ENCODE measurements around the gene GRM2. TPM values are rescaled to one million over a fixed set of nuclear protein-coding genes. Genes with fewer than 3 reads are reported as not detected.

GRM2 gene
- total RNA-seq, 4 donors from 2014 or later = 0.17 TPM; not detected in 3

GRCh38 chr3:51676102-51676640 is 30.7 kb upstream of the GRM2 start:
- no peak for TF ChIP-seq CTCF (IDR thresholded peaks at IDR 0.05; ENCODE audit: low read depth)

GRCh38 chr3:51677358-51677757 is 29.5 kb upstream of the GRM2 start:
- no peak for TF ChIP-seq CTCF (IDR thresholded peaks at IDR 0.05; ENCODE audit: low read depth)

- no peak for TF ChIP-seq CTCF (IDR thresholded peaks at IDR 0.05; ENCODE audit: low read depth)
Measured at GRCh38 chr3:51678186-51678585, 28.7 kb upstream of the GRM2 start.

GRCh38 chr3:51678641-51679040 is 28.2 kb upstream of the GRM2 start:
- TF ChIP-seq CTCF (IDR thresholded peaks at IDR 0.05; ENCODE audit: low read depth) = no peak

- TF ChIP-seq CTCF (IDR thresholded peaks at IDR 0.05; ENCODE audit: low read depth) = no peak
Measured at GRCh38 chr3:51679318-51679717, 27.6 kb upstream of the GRM2 start.

GRCh38 chr3:51679777-51680176 is 27.1 kb upstream of the GRM2 start:
- TF ChIP-seq CTCF (IDR thresholded peaks at IDR 0.05; ENCODE audit: low read depth) = no peak

- TF ChIP-seq CTCF (IDR thresholded peaks at IDR 0.05; ENCODE audit: low read depth) = no peak
Measured at GRCh38 chr3:51680196-51680595, 26.7 kb upstream of the GRM2 start.

All from subcutaneous adipose tissue (tissue), 4 donors.